Measurements from ENCODE around the gene CCDC141.

DNA sequence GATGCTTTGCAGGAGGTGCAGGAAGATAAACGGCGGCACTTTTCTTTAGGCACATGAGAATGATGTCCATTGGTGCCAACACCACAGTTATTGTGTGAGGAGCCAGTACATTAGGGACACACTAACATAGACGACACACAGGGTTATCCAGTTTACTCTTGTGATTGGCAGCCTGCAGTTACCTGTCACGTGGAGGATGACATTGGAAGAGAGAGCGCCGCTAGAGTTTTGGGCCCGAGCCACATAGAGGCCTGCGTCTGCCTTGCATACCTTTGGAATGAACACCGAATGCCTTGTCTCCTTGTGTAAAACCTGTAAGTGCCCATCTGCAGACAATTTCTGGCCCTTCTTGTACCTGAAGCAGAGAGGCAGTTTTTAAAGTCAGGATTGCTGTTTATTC is 215.9 kb downstream of the CCDC141 start:
- TF ChIP-seq CTCF (IDR thresholded peaks at IDR 0.05) (no peak), POLR2A (IDR thresholded peaks at IDR 0.05) (no peak)
